HG03460 (cell line): Measurements from ENCODE around the gene ZNF160.
"Not testable (repeated sequence)": the region's sequence is repeated elsewhere in the genome, so short reads cannot be mapped to it uniquely, and the experiment has no call there.

ENCODE experiments used
- ATAC-seq: cut with Tn5 transposase; IDR thresholded peaks from one replicate; pipeline ENCODE4 v1.9.1; 2021; ENCODE audit not compliant: unreplicated experiment

Gene ZNF160

DNA sequence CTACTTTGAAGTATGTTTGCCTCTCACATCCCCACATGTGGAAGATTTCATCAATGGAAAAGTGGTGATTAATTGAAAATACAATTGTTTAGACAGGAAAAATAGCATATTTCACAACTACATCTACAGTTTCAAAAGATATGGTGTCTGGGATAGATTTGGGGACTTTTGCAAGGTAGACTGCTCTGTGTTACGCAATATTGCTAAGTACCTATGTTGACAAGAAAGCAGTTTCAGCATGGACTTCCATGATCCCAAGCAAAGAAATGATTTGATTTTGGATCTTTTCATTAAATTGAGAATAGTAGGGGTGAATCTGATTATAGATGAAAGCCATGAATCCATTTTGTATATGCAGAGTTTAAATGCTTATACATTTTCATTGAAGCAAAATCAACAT is 10.5 kb downstream of the ZNF160 start:
- ATAC-seq, result no peak

DNA sequence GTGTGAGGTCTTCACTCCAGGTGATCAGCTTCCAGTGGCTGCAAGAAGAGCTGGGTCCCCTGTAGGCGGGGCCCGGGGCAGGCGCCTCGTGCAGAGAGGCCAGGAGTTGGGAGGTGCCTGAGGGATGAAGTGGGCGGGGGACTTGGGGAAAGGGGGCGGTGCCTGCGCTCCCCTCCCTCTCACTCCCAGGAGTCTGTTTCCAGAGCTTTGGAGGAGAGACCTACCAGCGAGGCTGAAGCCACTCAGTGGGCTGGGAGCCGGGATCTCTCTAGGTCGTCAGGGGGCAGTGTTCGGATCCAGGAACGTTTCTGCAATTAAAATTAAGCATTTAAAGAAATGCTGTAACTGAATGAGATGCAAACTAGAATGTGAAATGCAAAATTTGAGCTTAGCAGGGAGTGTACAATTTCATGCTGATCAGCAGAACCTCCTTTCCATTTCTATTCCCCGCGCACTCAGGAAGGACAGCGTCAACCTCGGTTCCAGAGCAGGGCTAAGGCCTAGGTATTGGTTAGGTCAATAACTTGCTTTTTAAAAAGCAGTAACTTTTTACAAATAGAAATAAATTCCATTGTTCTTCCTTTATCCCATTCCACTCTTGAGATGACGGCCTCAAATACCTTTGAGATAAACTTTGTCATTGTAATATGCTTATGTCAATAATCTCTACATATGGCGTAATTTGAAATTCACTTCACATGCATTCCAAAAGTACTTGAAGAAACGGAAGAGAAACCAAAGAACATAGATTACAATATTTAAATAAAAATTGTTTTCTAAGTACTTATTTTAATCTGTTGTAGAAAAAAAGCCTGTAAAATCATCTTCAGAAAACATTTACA is 11.6 kb downstream of the ZNF160 start:
- no peak for ATAC-seq

DNA sequence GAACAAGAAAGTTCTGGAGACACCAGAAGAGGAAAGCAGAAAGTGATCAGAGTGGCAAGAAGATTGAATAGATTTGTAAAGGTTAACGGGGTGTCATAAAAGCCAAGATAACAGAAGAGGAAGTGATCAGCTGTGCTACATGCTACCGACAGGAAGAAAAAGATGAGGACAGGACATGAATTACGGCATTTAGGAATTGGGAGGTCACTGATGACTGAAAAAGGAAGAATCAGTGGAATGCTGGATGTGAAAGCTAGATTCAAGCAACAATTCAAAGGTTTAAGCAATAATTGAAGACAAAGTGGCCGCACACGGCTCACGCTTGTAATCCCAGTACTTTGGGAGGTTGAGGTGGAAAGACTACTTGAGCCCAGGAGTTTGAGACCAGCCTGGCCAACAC is 15.1 kb downstream of the ZNF160 start:
- ATAC-seq, result no peak

DNA sequence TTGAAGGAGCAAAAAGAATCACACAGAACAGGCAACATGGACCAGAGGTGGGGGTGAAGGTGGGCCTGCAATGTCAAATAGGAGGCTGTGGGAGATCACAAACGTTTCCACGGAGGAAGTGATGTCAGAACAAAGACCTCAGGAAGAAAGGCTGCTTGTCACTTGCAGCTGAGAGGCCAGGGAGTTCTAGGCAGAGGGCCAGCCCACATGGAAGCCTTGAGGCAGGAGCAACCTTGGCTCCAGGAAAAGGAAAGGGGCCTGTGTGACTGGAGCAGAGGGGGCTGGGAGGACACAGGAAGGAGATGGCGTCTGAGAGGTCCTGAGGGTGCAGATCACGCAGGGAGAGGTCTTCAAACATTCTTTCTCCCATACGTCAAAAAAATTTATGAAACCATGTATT is 16.3 kb downstream of the ZNF160 start:
- ATAC-seq, result no peak

DNA sequence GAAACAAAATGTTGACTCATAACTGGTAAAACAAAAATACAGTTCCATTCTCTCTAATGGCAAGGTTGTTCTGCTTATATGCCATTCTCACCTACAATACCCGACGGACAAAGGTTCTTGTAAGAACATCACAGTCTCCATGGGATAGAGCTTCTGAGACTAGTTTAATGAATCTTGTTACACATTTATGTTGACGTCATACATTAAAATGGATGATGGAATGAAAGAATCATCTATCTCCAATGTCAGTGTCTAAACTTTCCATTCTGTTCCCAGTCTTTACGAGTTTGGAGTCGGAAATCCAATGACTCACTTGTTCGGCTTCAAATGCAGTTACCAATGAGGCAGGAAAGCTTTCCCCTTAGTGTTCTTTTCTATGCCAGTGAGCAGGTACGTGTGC is 17.7 kb downstream of the ZNF160 start:
- ATAC-seq, result no peak

DNA sequence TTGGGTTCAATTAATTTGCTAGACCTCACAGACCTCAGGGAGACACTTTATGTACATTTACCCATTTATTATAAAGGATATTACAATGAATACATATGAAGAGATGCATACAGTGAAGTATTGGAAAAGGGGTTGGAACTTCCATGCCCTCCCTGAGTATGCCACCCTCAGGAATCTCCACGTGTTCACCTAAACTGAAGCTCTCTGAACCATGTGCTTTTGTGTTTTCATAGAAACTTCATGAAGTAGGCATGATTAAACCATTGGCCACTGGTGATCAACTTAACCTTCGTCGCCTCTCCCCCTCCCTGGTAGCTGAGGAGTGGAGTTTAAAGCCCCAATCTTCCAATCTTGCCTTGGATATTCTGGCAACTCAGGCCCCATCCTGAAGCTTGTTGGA is 20.3 kb downstream of the ZNF160 start:
- ATAC-seq, result no peak

DNA sequence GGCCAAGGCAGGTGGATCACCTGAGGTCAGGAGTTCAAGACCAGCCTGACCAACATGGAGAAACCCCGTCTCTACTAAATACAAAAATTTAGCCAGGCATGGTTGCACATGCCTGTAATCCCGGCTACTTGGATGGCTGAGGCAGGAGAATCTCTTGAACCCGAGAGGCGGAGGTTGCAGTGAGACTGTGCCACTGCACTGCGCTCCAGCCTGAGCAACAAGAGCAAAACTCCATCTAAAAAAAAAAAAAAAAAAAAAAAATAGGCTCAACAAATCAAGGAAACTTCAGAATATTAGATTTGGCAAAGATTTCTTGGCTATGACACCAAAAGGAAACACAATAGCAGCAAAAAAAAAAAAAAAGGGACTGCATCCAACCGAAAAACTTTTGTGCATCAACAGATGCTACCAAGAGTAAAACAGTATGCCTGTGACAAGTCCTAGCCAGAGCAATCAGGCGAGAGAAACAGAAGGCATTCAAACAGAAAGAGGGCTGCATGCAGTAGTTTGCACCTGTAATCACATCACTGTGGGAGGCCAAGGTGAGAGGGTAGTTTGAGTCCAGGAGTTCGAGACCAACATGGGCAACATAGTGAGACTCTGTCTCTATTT is 23.8 kb downstream of the ZNF160 start:
- no peak for ATAC-seq

DNA sequence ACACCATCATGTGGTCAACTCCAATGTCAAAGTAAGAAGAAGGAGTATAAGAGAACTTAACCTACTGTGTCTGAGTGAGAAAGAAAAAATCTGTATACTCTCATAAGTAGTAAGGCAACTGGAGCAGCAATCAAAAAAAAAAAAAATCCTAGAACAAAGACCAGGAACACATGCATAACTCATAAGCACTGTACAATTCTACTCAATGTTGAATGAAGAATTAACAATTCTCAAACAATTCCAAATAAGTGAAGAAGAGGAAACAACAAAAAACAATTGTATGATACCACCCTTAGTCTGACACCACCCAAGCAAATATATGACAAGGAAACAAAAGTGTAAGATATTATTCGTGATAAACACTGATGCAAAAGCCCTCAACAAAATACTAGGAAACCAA is 24.6 kb downstream of the ZNF160 start:
- no peak for ATAC-seq

DNA sequence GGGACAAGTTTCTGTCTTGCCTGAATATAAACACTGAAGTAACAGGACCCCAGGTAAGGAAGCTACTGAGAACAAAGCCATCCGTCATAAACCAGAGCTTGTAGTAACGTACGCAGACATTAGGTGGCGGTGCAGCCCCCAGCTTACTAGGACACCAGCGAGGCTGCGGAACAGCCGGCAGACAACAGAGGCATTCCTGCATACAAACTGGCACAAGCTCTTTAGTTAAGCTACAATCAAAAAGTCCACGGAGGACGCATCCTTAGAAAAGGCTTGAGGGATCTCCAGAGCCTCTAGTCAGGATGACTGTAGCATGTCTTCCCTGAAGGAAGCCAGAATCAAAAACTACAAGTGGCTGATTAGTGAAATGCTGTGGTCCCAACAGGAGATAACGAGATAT is 26.2 kb downstream of the ZNF160 start:
- no peak for ATAC-seq

DNA sequence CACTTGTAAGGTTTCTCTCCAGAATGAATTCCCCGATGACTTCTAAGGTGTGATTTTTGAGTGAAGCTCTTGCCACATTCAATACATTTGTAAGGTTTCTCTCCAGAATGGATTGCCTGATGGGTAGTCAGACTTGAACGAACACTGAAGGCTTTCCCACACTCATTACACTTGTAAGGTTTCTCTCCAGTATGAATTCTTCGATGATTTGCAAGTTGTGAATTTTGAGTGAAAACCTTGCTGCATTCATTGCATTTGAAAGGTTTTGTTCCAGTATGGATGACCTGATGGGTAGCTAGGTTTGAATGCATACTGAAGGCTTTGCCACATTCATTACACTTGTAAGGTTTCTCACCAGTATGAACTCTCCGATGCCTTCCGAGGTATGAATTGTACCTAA is 34.4 kb downstream of the ZNF160 start:
- ATAC-seq, result no peak

DNA sequence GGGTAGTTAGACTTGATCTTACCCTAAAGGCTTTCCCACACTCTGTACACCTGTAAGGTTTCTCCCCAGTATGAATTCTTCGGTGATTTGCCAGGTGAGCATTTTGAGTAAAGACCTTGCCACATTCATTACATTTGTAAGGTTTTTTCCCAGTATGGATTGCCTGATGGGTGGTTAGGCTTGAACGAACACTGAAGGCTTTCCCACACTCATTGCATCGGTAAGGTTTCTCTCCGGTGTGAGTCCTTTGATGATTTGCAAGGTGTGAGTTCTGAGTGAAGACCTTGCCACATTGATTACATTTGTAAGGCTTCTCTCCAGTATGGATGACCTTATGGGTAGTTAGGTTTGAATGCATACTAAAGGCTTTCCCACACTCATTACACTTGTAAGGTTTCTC is 35.0 kb downstream of the ZNF160 start:
- no peak for ATAC-seq

DNA sequence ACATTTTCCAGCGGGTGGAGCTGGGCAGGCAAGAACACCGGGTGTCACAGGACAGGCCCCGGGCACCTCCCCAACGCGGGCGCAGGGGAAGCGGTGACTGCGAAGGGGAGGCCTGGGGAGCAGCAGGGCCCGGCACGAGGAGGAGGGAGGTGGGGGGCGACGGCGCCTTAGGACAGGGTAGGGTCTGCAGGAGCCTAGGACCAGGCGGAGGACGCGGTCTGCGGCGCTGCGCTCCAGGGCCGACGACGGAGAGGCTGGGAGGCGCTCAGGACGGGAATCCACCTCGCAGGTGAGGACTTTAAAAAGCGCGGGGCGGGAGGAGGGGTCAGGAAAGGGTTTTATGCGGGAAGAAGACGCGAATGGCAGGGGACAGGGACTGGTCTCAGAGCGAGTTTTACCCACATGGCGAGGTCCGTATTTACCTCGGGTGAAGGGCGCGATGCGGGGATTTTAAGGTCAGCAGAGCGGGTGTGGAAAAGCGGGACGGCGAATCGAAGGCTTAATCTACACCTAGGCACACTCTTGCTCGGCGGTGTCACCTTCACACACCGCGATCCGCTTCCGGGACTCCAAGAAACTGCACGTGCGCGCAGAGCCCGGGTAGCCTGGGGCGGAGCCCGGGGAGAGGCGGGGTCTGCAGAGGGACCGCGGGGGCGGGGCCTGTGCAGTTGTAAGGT is 45.2 kb downstream of the ZNF160 start:
- ATAC-seq, result no peak

DNA sequence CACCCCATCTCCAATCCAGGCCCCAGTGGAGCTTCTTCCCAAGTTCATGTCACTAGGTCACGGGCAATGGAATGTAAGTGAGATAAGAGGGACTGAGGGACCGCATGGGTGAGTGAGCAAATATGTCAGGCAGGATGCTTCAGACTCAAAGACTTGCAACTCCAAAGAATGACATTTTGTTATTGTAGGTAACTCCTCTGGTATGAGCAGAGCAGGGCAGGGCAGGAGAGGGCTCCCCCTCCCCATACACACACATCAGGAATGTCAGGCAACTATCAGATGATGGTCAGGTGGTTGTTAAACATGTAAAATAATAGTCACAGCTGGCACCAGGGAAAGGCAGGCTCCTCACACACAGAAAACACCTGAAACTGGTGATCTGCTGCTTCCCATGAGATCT is 48.1 kb downstream of the ZNF160 start:
- no peak for ATAC-seq

DNA sequence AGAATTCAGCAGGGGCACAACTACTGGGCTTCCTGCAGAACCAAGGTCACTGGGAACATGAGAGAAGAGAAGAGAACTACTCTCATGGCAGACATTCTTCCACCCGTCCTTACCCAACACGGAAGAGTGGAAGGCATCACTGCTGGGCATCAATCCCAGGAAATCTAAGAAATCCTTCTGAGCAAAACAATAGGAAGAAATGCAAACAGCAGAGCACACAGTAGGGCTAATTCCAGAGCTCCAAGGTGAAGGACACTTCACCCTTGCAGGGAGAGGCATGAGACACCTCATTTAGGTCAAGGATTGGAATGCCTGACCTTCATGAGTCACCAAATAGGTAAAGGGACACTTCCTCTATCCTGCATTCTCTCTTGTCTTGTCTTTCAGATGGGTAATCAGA is 55.8 kb downstream of the ZNF160 start:
- ATAC-seq, result no peak

DNA sequence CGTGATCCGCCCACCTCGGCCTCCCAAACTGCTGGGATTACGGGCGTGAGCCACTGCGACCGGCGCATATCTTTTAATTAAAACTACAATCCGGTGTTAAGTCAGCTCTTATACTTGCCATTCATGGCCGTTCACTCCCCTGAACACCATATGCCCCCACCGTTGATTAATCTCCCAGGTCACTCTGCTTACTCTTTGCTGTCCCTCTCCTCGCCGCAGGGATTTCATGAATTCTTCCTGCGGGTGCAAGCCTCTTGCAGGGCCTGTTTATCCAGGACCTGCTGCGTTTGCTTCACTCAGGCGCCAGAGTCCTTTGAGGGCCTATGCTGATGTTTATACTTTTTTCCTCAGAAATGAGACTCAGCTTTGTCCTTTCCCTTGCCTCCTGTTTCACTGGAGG is 57.7 kb downstream of the ZNF160 start:
- ATAC-seq, result no peak

DNA sequence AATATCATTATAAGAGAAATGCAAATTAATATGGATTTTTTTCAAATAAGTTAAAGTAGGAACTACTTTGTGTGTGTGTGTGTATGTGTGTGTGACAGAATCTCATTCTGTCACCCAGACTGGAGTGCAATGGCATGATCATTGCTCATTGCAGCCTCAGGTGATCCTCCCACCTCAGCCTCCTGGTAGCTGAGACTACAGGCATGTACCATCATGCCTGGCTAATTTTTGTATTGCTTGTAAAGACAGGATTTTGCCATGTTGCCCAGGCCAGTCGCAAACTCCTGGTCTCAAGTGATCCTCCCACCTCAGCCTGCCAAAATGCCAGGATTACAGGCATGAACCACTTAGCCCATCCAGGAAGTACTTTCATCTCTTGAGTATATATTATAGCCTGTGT is 61.9 kb downstream of the ZNF160 start:
- no peak for ATAC-seq

DNA sequence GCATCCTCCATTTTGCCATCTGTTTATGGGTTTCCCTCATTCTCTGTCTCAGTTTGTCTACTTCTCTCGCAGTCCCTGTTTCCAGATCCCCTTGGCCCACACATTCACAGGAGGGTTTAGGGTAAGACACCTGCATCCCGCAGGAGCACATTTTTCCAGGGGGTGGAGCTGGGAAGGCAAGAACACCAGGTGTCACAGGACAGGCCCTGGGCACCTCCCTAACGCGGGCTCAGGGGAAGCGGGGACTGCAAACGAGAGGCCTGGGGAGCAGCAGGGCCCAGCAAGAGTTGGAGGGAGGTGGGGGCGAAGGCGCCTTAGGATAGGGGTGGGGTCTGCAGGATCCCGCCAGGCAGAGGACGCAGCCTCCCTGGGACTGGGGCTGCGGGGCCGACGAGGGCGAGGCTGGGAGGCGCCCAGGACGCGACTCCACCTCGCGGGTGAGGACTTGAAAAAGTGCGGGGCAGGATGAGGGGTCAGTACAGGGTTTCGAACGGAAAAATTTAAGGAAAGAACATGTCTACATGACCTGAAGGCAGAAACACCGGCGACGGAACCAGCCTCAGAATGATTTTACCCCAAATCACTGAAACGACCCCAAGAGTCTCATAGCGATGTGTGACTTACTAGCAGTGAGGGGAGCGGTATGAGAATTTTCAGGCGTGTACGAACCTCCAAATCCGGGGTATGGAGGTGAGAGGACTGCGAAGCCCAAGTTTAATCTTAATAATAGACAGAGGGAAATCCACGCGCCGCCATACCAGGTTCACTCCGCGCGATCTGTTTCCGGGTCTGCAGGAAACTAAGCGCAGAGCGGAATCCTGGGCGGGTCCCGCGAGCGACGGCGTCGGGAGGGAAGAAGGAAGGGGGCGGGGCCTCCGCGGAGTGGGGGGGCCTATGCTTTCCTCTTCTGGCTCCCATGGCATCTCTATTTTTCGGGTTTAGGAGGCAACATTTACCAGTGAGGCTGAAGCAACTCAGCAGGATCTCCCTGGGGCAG is 65.8 kb downstream of the ZNF160 start:
- ATAC-seq, result no peak

DNA sequence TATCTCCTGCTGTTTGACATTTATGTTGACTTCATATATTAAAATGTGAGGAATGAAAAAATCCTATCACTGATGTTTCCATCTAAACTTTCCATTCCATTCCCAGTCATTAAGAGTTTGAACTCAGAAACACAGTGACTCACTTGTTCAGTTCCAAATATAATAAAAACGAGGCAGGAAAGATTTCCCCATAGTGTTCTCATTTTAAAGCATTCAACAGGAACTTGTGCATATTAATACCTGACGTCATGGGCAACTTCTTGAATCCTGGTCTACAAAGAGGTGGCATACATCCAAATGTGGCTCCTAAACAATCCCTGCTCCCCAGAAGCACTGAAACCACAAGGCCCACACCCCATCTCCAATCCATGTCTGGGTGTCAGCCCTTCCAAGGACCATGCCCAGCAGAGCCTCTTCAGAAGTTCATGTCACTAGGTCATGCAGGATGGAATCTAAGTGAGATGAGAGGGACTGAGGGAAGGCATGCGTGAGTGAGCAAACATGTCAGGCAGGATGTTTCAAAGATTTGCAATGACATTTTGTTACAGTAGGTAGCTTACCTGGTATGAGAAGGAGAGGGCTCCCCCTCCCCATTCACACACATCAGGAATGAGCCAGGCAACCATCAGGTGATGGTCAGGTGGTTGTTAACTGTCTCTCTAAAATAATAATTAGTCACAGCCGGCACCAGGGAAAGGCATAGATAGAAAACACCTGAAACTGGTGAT is 68.1 kb downstream of the ZNF160 start:
- ATAC-seq, result no peak

DNA sequence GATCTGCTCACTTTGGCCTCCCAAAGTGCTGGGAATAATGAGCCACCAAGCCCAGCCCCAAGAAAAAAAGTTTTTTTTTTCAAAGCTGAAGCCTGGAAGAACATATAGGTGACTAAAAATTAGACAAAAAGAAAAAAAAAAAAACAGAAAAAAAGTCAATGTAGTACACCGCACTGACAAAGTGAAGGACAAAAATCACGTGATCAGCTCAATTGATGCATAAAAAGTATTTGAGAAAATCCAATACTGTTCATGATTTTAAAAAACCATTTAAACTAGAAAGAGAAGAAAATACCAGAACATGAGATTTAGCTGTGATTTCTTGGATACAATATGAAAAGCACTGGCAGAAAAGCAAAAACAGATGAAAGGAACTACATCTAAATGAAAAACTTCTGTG is 69.2 kb downstream of the ZNF160 start:
- no peak for ATAC-seq

DNA sequence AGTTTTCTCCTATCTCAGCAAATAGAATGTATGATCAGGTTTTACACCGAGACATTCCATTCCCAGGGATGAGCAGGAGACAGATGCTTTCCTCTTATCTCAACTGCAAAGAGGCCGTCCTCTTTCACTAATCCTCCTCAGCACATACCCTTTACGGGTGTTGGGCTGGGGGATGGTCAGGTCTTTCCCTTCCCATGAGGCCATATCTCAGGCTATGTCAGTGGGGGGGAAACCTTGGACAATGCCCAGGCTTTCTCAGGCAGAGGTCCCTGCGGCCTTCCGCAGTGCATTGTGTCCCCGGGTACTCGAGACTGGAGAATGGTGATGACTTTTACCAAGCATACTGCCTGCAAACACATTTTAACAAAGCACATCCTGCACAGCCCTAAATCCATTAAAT is 74.9 kb downstream of the ZNF160 start:
- not testable (repeated sequence) for ATAC-seq
